NOMO-1 treated with DMSO at 0.1 percent for 48 hours (cell line): ENCODE measurements around the gene POLG2.
"Not testable (repeated sequence)": the region's sequence is repeated elsewhere in the genome, so short reads cannot be mapped to it uniquely, and the experiment has no call there.

Experiments used
- DNase-seq: peaks from one replicate; lab custom pipeline; 2025; ENCODE audit not compliant: unreplicated experiment; lab: John Stamatoyannopoulos, UW

The POLG2 gene

GRCh38 chr17:64443086-64443760 lies 53.6 kb downstream of the POLG2 start:
- no peak for DNase-seq

GRCh38 chr17:64442541-64442971 lies 54.3 kb downstream of the POLG2 start:
- DNase-seq: peak; percentile 75

GRCh38 chr17:64441772-64442540 lies 54.9 kb downstream of the POLG2 start:
- DNase-seq: peak; percentile 73

- DNase-seq: no peak
Measured at GRCh38 chr17:64439956-64440355, 56.9 kb downstream of the POLG2 start.

GRCh38 chr17:64439521-64439920 lies 57.3 kb downstream of the POLG2 start:
- DNase-seq: not testable (repeated sequence)

- DNase-seq: no peak
Measured at GRCh38 chr17:64437944-64438525, 58.8 kb downstream of the POLG2 start.

- no peak for DNase-seq
Measured at GRCh38 chr17:64431534-64431933, 65.3 kb downstream of the POLG2 start.

- not testable (repeated sequence) for DNase-seq
Measured at GRCh38 chr17:64430036-64430435, 66.8 kb downstream of the POLG2 start.

GRCh38 chr17:64428406-64428805 lies 68.4 kb downstream of the POLG2 start:
- DNase-seq: no peak
